GM23248 (cell line): ENCODE results near the gene TMEM174.

ENCODE experiments used
- EZH2 ChIP-seq: fragments of 200-600 bp; sonication (generic); IDR thresholded peaks from 2 replicates; pipeline ENCODE4 v1.6.1; 2018; ENCODE audit warnings: antibody characterized with exemption, mild to moderate bottlenecking; ENCODE audit not compliant: insufficient read depth, poor library complexity, severe bottlenecking
- EZH2phosphoT487 ChIP-seq: fragments of 200-600 bp; sonication (generic); IDR thresholded peaks from 2 replicates; pipeline ENCODE4 v1.6.1; 2018; ENCODE audit warnings: antibody characterized with exemption, moderate library complexity, mild to moderate bottlenecking, low read depth; ENCODE audit not compliant: insufficient read depth

- TF ChIP-seq EZH2 (no peak), EZH2phosphoT487 (no peak)
Observed at GRCh38 chr5:73221161-73221560, 48.2 kb downstream of the TMEM174 start.
